Right atrium auricular region (tissue), 2 donors: ENCODE results near the gene HEXIM2. TPM values are rescaled to one million over a fixed set of nuclear protein-coding genes. Genes with fewer than 3 reads are reported as not detected.
A peak's percentile ranks its signal among the peaks of the same experiment; 100 is the strongest.

ENCODE experiments used
- DNase-seq: peaks from one replicate; pipeline ENCODE4 v3.0.0-alpha.2; 2019; ENCODE audit warnings: low spot score
- H3K27ac ChIP-seq, 2 donors: fragments of 200-600 bp; sonication (generic); 1 replicate in 1 of 2; 2 replicates in 1 of 2; pipeline ENCODE4 v1.5.1; 2016 to 2019
- H3K27me3 ChIP-seq, 2 donors: fragments of 200-600 bp; sonication (generic); one replicate each; pipeline versions ENCODE4 v1.5.1 to v1.6.0; 2017 to 2019
- H3K36me3 ChIP-seq: fragments of 200-600 bp; sonication (generic); one replicate; pipeline ENCODE4 v1.5.1; 2016
- H3K4me1 ChIP-seq, 2 donors: fragments of 200-600 bp; sonication (generic); one replicate each; pipeline versions ENCODE4 v1.5.1 to v1.6.0; 2017 to 2019
- H3K4me3 ChIP-seq, 2 donors: fragments of 200-600 bp; sonication (generic); 1 replicate in 1 of 2; 2 replicates in 1 of 2; pipeline ENCODE4 v1.5.1; 2017 to 2019; ENCODE audit warnings: mild to moderate bottlenecking in 1 of 2, moderate library complexity in 1 of 2
- H3K9me3 ChIP-seq, 2 donors: fragments of 200-600 bp; sonication (generic); one replicate each; pipeline ENCODE4 v1.5.1; 2019
- total RNA-seq, 2 donors: library from RNA; depleted of rRNA; stranded (reverse); fragments of >200 nt; gene quantifications; one replicate each; pipeline ENCODE4 v1.1.0, GENCODE V29; 2016
- TF ChIP-seq, protein P1 (sequence below), 2 donors: fragments of 200-600 bp; sonication (generic); IDR thresholded peaks; one replicate each; pipeline ENCODE4 v1.5.1; 2019; ENCODE audit warnings: antibody characterized with exemption in 2 of 2

The HEXIM2 gene
- total RNA-seq, 2 donors from 2014 or later: 3.1 to 6.8 TPM

DNA sequence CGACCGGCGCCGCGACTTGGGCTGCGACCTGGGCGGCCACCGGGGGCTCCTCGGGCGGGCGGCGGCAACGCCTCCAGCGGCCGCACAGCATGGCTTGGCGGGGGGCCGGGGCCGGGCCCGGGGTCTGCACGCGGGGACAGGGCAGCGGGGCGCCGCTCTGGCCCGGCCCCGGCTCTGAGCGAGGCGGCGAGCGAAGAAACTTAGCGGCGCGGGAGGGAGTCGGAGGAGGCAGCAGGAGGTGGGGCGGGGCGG, 29.4 kb upstream of the HEXIM2 start, which contains the start of gene PLCD3:
PLCD3 (minus strand) TSS at position 196 of the 252 bp plus-strand sequence; CDS start at position 91, 105 bp downstream.
- H3K36me3 ChIP-seq: no peaks in the 10 kb centered on the region
- peak within 1 kb of the TSS; percentile 75 to 88 for H3K4me3 ChIP-seq
- no peak for DNase-seq
- H3K27ac ChIP-seq: peak within 1 kb of the TSS; percentile 95 to 98
- no peaks in the 10 kb centered on the region for H3K27me3 ChIP-seq
- TF ChIP-seq, protein P1, sequence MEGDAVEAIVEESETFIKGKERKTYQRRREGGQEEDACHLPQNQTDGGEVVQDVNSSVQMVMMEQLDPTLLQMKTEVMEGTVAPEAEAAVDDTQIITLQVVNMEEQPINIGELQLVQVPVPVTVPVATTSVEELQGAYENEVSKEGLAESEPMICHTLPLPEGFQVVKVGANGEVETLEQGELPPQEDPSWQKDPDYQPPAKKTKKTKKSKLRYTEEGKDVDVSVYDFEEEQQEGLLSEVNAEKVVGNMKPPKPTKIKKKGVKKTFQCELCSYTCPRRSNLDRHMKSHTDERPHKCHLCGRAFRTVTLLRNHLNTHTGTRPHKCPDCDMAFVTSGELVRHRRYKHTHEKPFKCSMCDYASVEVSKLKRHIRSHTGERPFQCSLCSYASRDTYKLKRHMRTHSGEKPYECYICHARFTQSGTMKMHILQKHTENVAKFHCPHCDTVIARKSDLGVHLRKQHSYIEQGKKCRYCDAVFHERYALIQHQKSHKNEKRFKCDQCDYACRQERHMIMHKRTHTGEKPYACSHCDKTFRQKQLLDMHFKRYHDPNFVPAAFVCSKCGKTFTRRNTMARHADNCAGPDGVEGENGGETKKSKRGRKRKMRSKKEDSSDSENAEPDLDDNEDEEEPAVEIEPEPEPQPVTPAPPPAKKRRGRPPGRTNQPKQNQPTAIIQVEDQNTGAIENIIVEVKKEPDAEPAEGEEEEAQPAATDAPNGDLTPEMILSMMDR (IDR thresholded peaks at IDR 0.05): no peak
- H3K9me3 ChIP-seq: no peaks in the 10 kb centered on the region
- H3K4me1 ChIP-seq: peaks cover 0 to 64% of the 10 kb centered on the region in 2 donors

DNA sequence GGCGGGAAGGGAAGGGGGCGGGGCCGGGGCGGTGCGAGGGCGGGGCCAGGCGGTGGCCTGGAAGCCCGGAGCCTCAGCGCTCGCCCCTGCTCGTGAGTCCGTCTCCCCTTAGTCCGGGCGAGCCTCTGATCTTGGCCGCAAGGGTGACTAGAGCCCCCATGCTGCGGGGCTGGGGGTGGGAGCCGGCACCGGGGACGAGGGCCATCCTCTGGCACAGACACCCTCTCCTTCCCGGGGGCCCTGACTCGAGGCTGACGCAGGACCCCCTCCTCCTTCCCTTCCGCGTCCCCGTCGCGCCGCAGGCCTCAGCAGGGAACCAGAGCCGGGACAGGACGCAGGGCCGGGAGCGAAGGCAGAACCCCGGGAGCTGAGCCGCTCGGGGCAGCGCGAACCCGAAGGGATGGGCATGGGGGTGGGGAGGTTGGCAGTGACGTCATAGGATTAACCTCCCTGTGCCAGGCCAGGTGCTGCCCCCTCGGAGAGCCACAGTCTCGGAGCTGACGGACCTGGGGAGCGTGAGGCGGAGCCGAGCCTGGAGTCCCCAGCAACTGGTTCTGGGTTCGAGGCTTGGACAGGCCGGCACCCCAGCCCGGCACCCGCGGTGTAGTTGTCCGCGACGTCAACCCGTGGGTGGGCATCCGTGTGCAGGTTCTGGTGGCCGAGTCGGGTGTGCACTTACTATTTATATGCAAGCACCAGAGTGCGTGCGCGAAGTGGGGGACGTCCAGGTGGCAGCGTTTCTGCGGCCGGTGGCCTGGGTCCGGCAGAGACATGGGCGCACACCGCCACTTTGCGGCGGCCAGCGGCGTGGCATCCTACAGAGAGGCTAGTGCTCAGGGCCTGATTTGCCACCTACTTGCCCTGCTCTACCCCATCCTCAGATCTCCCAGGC, 28.9 kb upstream of the HEXIM2 start:
- Histone ChIP-seq H3K4me1 (peaks cover 0 to 58% of the 10 kb centered on the region in 2 donors), H3K9me3 (no peaks in the 10 kb centered on the region), H3K27me3 (no peaks in the 10 kb centered on the region), H3K4me3 (peak overlapping the region; percentile 75 to 88), H3K27ac (peak overlapping the region; percentile 95 to 98), H3K36me3 (no peaks in the 10 kb centered on the region)
- TF ChIP-seq, protein P1 (IDR thresholded peaks at IDR 0.05): peak; percentile 73 to 83
- peak; percentile 88 for DNase-seq

DNA sequence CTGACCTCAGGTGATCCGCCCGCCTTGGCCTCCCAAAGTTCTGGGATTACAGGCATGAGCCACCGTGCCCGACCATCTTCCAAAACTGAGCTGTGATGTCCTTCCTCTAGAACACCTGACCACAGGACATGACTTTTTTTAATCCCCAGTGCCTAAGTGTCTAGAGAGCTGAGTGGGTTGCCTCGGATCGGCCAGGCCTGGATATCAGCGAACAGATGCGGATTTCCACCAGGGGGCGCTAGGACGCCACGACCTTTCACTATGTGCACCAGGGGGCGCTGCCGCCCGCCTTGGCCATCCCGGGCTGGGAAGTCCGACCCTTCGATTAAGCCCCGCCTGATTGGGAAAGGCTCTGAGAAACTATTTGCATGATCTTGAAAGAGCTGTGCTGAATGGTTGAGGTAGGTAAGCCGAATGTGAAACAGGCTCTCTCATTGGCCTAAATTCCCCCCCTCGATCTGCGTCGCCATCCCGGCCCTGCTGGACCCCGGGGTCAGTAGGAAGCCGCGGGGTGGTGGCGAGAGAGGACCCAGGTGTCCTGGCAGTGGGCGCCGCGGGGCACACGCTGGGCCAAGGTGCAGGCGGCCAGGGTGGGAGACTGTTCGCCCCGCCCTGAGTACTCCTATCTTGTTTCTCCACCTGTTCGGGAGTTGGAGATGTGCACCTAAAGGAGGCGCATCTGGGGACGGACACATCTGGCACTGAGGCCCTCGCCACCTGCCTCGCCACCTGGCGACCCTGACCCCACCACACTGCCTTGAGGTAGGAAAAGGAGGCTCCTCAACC, 26.3 kb upstream of the HEXIM2 start, which contains the start of gene ACBD4:
ACBD4 (plus strand) TSS at position 496 of the 786 bp plus-strand sequence. CDS start 458 bp downstream, outside the sequence.
- H3K4me3 ChIP-seq: peak within 1 kb of the TSS; percentile 58 to 73
- DNase-seq: peak; percentile 99
- H3K27ac ChIP-seq: peak within 1 kb of the TSS; percentile 76 to 84
- no peaks in the 10 kb centered on the region for H3K27me3 ChIP-seq
- no peaks in the 10 kb centered on the region for H3K36me3 ChIP-seq
- TF ChIP-seq, protein P1 (IDR thresholded peaks at IDR 0.05): peak; percentile 99
- peaks cover 0 to 32% of the 10 kb centered on the region in 2 donors for H3K4me1 ChIP-seq
- no peaks in the 10 kb centered on the region for H3K9me3 ChIP-seq

DNA sequence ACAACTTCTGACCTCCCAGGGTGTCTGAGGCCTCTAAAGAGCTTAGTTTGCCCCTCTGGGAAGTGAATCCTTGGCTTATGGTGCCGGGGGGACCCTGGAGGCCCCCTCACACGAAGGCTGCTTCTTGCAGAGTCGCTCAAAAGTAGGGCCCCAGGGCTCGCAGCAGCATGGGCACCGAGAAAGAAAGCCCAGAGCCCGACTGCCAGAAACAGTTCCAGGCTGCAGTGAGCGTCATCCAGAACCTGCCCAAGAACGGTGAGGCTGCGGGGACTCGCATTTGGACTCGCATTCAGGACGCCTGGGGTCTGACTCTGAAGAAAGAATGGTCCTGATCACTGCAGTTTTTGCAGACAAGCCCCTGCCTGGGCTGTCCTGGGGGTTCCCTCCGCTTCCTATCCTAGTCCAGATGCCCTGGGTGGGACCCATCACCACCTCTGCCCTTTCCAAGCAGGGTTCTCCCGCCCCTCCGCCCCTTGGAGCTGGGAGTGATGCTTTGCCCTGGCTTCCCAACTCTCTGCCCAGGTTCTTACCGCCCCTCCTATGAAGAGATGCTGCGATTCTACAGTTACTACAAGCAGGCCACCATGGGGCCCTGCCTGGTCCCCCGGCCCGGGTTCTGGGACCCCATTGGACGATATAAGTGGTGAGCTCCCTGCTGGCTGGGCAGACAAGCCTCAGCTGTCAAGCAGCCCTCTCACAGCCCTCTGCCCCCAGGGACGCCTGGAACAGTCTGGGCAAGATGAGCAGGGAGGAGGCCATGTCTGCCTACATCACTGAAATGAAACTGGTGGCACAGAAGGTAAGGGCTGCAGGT, 25.5 kb upstream of the HEXIM2 start:
- H3K9me3 ChIP-seq: no peaks in the 10 kb centered on the region
- H3K27me3 ChIP-seq: no peaks in the 10 kb centered on the region
- TF ChIP-seq, protein P1 (IDR thresholded peaks at IDR 0.05): no peak
- DNase-seq: no peak
- H3K4me3 ChIP-seq: peak overlapping the region; percentile 58 to 73
- H3K4me1 ChIP-seq: peaks cover 0 to 24% of the 10 kb centered on the region in 2 donors
- peak overlapping the region; percentile 76 to 84 for H3K27ac ChIP-seq
- no peaks in the 10 kb centered on the region for H3K36me3 ChIP-seq

DNA sequence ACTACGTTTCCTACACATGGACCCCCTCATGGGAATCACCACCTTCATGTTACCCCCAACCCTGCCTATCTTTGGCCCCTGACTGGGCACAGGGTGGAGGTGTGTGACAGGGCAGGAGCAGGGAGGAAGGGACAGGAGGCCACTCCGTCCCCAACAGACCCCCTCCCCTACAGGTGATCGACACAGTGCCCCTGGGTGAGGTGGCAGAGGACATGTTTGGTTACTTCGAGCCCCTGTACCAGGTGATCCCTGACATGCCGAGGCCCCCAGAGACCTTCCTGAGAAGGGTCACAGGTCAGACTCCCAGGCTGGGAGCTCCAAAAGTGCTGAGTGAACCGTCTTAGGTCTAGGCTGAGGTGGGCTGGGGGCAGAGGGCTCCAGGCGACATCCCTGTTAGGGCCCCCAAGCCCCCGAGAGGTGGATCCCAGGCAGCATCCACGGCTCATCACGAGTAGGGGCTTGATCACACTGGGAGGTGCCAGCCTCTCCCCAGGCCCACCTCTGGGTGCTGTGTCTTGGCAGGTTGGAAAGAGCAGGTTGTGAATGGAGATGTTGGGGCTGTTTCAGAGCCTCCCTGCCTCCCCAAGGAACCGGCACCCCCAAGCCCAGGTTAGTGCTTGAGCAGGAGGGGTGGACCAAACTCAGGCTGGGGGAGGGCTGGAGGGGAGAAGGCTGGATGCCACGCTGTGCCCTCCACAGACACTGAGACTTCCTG, 24.7 kb upstream of the HEXIM2 start:
- H3K9me3 ChIP-seq: no peaks in the 10 kb centered on the region
- TF ChIP-seq, protein P1 (IDR thresholded peaks at IDR 0.05): no peak
- no peak for DNase-seq
- no peaks in the 10 kb centered on the region for H3K36me3 ChIP-seq
- no peak overlapping the region for H3K4me3 ChIP-seq
- H3K4me1 ChIP-seq: peaks cover 0 to 18% of the 10 kb centered on the region in 2 donors
- H3K27ac ChIP-seq: no peak overlapping the region
- H3K27me3 ChIP-seq: no peaks in the 10 kb centered on the region
